Measurements from ENCODE around the gene HTT. TPM values are rescaled to one million over a fixed set of nuclear protein-coding genes. Genes with fewer than 3 reads are reported as not detected.

Gene HTT
- total RNA-seq, 1 experiment from 2014 or later = 6.4 TPM

DNA sequence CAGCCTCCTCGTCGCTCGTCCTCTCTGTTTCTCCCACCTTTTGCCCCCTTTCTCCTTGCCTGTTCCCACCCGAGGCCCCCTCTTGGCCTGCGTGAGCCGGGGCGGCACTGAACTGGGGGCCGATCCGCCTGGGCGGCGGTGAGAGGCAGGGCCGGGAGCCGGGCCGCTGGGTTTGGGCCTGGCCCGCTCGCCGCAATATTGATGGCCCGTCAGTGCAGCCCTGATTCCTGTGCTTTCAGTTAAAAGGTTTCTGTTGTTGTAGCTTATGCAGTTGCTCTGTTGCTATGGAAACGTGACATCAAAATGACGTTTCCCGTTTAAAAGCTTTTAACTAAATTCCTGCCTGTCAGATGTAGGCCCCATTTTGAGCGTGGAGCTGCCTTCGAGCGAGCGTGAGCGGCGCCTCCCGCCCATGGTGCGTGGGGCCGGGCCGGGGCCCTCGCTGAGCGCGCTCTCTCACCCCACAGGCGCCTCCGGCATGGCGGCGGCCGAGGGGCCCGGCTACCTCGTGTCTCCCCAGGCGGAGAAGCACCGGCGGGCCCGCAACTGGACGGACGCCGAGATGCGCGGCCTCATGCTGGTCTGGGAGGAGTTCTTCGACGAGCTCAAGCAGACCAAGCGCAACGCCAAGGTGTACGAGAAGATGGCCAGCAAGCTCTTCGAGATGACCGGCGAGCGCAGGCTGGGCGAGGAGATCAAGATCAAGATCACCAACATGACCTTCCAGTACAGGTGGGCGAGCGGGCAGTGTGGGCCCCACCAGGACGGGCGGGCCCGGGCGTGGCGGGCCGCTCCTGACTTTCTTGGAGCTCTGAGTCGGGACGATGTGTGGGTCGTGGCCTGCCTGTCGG lies 174.6 kb downstream of the HTT start, which contains the start of gene MSANTD1:
Gene MSANTD1, plus strand, starts transcription at position 349 of the 851 bp plus-strand sequence. Its CDS starts 64 bp downstream, at position 413.
- Histone ChIP-seq H3K4me3 (no peak within 1 kb of the TSS), H3K36me3 (no peaks in the 10 kb centered on the region), H3K9me3 (no peaks in the 10 kb centered on the region), H3K27me3 (no peaks in the 10 kb centered on the region)
- DNase-seq = no peak

DNA sequence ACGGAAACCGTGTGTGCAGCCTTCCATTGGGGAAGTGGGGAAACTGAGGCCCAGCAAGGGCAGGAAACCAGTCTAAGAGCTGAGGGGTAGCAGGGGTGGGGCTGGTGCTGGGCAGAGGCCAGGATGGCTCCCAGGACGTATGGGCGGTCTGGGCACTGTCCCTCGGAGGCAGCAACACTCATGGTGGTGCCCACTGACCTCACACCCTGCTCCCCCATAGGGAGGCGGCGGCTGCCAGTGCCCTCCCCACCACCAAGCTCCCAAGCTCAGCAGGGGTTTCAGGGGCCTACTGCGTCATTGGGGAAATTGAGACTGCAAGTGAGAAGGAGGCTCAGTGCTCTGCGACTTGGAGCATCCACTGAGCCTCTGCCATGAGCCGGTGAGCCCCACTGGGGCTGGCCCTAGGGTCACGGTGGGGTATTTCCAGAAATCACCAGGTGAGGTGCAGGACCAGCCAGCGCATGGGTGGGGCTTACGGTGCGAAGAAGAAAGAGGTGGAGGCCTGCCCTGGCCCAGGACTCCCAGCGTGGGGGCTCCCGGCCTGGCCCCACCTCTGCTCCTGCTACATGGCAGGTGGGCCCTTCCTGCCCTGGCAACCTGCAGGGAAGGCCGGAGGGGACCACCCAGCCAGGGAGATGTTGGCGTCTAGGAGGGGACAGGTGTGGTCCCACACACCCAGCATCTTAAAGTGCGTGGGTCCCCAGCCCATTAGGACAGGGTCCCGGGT lies 175.4 kb downstream of the HTT start:
- Histone ChIP-seq H3K9me3 (no peaks in the 10 kb centered on the region), H3K27me3 (no peaks in the 10 kb centered on the region), H3K36me3 (no peaks in the 10 kb centered on the region), H3K4me3 (no peak overlapping the region)
- no peak for DNase-seq

DNA sequence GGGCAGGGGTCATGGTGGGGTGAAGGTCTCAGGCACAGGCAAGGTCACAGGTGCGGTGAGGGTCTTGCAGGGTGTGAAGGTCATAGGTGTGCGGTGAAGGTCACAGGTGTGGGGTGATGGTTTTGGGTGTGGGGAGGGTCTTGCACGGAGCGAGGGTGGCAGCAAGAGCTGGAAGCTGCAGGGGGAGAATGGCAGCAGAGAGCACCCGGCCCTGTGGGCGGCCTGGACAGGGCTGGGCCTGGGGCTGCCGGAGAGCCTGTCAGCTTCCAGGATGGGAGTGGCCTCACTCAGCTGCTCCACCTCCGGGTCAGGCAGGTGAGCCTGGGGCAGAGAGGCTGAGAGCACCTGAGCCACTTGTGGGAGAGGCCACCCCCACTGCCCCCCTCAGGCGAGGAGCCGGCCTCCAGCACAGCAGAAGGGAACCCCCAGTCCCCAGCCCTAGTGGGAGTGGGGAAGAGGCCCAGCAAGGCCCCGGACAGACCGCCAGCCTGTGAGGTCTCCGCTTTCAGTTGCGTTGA lies 176.0 kb downstream of the HTT start:
- no peak for DNase-seq
- no peaks in the 10 kb centered on the region for H3K9me3 ChIP-seq
- no peak overlapping the region for H3K4me3 ChIP-seq
- H3K27me3 ChIP-seq = no peaks in the 10 kb centered on the region
- no peaks in the 10 kb centered on the region for H3K36me3 ChIP-seq

DNA sequence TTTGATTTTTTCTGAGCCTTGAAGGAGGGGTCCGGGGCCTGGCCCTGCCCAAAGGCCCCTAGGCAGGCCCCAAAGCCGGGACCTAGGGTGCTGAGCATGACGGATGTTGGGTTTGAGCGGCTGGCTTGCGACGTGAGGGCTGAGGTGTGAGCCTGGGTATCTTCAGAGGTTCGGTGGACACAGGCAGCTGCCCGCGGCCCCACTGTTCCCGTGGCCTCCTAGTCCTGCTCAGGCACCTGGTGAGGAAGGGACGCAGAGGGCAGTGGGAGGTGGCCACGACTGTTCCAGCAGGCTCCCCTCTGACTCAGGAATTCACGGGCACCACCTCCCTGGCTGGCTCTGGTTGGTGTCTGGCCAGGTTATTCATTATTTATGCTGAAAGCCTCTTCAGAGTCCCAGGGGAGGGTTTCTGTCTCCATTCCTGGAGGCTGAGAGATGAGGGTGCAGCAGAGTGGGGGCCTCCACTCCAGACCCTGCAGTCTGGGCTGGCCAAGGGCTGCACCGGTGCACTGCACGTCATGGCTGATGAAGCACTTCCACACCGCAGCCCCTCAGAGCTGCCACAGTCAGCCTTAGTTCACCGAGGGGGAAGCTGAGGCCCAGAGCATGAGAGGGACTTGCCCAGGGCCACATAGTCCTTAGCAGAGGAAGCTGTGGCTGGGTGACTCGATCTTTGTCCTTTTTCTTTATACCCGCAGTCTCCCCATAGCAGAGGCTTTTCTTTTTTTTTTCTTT lies 176.6 kb downstream of the HTT start:
- Histone ChIP-seq H3K36me3 (no peaks in the 10 kb centered on the region), H3K27me3 (no peaks in the 10 kb centered on the region), H3K9me3 (no peaks in the 10 kb centered on the region), H3K4me3 (no peak overlapping the region)
- DNase-seq = peak; percentile 44

DNA sequence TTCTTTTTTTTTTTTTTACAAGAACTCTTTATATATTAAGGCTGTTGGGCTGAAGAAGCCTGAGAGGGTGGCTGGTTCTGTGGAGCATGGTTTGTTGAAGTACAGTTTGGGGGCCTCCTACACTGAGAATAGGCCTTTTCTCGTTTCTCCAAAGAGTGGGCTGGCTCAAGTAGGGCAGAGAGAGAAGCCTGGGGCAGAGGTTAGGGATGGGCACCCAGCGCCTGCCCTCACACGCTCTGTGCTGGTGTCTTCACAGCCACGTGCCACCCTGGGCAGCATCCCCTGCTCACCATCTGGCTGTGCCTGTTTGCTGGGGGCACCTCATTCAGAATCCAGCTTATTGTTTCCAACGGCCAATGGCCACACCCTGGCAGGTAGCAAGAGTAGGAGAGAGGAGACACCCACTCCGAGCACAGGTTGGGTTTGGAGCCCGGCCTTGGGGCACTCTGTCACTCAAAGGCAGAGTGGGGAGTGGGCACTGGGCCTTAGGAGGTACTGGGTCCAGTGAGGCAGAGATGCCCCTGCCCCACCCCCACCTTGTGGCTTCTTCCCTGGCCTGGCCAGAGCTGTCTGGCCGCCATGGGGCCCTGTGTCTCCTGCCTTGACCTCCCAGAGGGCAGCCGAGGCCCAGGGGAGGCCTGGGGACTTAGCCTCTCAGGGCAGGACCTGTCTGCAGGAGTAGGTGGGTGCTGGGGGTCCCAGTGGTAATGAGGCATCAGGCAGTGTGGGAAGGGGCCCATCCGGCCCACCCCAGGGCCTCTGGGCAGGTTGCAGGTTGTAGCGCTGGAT lies 177.4 kb downstream of the HTT start:
- H3K36me3 ChIP-seq = no peaks in the 10 kb centered on the region
- no peaks in the 10 kb centered on the region for H3K9me3 ChIP-seq
- H3K27me3 ChIP-seq = no peaks in the 10 kb centered on the region
- DNase-seq = no peak
- H3K4me3 ChIP-seq = no peak overlapping the region

DNA sequence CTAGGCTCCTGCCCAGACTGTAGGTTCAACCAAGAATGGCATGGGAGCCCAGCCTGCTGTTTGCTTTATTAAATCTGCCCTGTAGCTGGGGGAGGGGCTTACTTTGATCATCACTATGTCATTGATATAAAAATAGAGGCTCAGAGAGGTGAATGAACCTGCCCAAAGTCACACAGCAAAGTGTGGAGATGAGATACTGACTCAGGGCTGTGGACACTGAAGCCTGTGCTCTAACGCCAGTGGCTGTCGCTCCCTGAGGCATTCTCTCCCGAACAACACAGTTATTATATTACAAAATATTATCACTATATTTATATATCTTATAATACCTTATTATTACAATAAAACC lies 178.0 kb downstream of the HTT start:
- Histone ChIP-seq H3K4me3 (no peak overlapping the region), H3K27me3 (no peaks in the 10 kb centered on the region), H3K36me3 (no peaks in the 10 kb centered on the region), H3K9me3 (no peaks in the 10 kb centered on the region)
- no peak for DNase-seq

DNA sequence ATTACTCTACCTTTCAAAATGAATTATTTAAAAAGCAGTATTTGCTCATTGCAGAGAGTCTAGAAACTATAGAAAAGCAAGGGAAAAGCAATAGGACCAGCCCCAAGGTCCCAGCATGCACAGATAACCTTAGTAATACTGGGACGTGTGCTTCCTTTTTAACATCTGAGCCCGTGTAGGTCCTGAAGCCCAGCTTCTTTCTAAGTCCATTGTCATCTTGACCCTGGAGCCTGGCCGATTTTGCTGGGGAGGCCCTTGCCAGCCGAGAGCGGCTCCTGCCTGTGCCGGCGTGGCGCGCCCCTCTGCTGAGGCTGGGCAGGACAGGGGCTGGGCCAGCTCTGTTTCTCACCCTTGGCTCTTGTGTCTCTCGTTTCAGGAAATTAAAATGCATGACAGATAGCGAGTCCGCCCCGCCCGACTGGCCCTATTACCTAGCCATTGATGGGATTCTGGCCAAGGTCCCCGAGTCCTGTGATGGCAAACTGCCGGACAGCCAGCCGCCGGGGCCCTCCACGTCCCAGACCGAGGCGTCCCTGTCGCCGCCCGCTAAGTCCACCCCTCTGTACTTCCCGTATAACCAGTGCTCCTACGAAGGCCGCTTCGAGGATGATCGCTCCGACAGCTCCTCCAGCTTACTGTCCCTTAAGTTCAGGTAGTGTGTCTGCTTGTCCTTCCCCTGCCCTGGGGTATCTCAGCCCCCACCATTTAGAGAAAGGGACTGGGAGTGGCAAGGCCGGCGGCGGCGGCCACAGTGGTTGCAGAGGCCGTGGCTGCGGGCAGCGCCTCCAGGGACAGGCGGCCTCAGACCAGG lies 178.6 kb downstream of the HTT start:
- H3K36me3 ChIP-seq = no peaks in the 10 kb centered on the region
- no peak overlapping the region for H3K4me3 ChIP-seq
- DNase-seq = no peak
- no peaks in the 10 kb centered on the region for H3K27me3 ChIP-seq
- H3K9me3 ChIP-seq = no peaks in the 10 kb centered on the region

DNA sequence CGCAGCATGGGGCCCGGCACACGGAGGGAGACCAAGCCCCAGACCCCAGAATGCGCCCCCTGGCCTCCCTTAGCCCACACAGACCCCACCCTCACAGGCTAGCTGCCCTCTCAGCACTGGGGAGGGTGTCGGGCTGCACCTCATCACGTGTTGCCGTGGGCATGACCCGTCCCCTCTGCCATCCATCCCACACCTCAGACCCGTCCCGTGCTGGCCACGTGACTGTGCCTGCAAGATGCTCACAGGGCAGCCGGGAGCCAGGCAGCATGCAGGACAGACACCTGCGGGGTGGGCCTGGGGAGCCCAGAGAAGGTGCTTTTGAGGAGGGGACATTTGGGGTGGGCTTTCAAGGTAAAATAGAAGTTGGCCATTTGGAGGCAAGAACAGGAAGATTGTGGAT lies 179.3 kb downstream of the HTT start:
- Histone ChIP-seq H3K27me3 (no peaks in the 10 kb centered on the region), H3K9me3 (no peaks in the 10 kb centered on the region), H3K4me3 (no peak overlapping the region), H3K36me3 (no peaks in the 10 kb centered on the region)
- no peak for DNase-seq

DNA sequence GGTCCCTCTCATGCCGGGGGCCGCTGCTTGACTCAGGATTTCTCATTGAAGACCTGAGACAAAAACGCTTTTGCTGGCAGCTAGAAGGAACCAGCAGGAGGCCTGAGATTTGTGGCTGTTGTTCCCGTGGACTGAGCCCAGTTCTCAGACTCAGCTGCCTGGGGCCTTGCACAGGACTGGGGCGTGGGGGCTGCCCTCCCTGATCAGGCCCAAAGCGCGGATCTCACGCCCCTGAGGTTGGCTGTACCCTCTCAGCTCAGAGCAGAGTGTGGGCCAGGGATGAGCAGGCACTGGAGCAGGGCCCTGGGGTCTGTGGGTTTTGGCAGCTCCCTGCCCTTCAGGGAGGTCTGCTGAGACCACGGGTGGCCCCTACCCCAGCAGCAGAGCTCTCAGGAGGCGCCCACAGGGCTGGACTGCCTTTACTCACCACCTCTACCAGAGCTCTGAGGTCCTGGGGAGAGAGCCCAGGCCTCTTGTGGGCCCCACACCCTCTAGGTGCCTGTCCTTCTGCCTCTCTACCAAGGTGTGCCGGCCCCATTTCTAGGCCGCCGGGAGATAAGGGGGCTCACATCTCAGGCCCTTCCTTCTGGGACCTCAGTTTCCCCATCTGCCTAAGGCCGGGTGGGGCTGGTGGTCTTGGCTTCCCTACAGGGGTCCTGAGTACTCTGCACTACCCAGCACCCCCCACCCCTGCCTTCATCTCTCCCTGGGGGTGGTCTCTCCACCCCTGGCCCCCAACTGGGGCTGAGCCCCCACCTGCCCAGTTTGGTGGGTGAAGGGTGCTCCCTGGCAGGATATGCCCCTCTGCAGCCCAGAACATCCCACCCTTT lies 180.0 kb downstream of the HTT start:
- H3K27me3 ChIP-seq = no peaks in the 10 kb centered on the region
- DNase-seq = no peak
- no peaks in the 10 kb centered on the region for H3K9me3 ChIP-seq
- H3K36me3 ChIP-seq = no peaks in the 10 kb centered on the region
- no peak overlapping the region for H3K4me3 ChIP-seq

DNA sequence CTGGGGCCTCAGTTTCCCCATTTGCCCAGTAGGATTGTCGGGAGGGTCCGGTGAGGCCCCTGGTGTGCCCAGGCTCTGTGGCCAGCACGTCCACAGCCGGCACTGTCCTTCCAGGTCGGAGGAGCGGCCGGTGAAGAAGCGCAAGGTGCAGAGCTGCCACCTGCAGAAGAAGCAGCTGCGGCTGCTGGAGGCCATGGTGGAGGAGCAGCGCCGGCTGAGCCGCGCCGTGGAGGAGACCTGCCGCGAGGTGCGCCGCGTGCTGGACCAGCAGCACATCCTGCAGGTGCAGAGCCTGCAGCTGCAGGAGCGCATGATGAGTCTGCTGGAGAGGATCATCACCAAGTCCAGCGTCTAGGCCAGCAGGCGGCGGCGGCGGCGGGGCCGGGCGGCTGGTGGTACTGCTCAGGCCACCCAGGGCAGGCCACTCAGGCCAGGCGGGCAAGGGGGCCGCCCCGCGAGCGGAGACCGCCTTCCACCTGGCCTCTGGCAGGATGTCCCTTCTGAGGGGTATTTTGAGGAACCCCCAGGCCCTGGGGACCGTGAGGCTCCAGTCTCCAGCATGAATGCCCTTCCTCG lies 181.2 kb downstream of the HTT start:
- Histone ChIP-seq H3K27me3 (no peaks in the 10 kb centered on the region), H3K36me3 (no peaks in the 10 kb centered on the region), H3K4me3 (no peak overlapping the region), H3K9me3 (no peaks in the 10 kb centered on the region)
- DNase-seq = no peak

DNA sequence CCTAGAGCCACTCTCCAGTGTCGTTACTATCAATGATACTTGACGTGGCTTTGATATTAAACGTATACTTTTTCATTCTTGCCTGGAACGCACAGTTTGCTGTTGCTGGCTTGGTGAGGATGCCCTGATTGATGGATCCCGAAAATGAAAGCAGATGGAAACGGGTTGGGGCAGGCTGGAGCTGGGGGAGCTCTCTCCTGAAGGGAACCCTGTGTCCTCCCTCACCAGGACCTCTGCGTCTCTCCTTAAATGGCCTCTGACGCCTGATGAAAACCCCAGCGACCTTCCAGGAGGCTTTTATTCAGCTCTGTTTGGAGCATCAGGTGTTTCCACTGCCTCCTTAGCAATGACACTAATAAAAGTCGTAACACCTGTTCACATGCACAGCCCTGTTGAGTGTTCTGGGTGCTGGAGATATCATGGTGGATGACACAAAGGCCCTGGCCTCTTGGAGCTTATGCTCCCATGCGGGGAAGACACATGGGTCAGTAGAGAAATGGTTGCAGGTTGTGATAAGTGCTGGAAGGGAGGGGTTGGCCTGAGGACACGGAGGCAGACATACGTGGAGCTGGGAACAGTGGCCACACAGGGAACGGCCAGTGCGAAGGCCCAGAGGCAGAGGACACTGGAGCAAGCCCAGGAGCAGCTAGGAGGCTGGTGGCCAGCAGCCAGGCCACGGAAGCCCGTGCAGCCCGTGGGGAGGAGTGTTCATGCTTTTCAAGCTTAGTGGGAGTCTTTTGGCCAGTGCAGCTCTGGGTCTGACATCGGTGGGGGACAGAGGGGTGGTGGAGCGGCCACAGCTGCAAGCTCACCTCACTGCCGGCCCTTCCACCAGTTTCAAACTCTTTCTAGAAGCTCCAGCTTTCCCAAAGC lies 182.0 kb downstream of the HTT start:
- H3K4me3 ChIP-seq = no peak overlapping the region
- H3K9me3 ChIP-seq = no peaks in the 10 kb centered on the region
- no peaks in the 10 kb centered on the region for H3K36me3 ChIP-seq
- H3K27me3 ChIP-seq = no peaks in the 10 kb centered on the region
- no peak for DNase-seq

DNA sequence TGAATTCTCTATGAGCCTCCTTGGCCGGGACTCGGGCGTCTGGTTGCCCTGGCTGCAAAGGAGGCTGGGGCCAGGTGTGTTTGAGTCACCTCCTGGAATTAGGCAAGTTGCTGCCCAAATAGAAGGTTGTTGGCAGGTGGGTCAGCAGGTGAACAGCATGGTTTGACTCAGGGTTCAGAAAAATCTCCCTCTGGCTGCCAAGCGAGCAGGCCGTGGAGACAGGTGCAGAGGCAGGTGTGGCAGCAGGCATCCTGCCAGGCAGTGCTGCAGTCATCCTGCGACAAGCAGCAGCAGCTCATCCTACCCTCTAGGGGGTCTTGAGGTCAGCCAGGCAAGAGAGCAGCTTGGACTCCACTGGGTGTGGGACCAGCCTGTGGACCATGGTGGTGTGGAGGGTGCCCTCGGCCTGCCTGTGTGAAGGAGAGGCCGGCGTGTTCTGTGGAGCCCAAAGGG lies 182.6 kb downstream of the HTT start:
- no peaks in the 10 kb centered on the region for H3K36me3 ChIP-seq
- no peak overlapping the region for H3K4me3 ChIP-seq
- no peaks in the 10 kb centered on the region for H3K27me3 ChIP-seq
- no peak for DNase-seq
- no peaks in the 10 kb centered on the region for H3K9me3 ChIP-seq

DNA sequence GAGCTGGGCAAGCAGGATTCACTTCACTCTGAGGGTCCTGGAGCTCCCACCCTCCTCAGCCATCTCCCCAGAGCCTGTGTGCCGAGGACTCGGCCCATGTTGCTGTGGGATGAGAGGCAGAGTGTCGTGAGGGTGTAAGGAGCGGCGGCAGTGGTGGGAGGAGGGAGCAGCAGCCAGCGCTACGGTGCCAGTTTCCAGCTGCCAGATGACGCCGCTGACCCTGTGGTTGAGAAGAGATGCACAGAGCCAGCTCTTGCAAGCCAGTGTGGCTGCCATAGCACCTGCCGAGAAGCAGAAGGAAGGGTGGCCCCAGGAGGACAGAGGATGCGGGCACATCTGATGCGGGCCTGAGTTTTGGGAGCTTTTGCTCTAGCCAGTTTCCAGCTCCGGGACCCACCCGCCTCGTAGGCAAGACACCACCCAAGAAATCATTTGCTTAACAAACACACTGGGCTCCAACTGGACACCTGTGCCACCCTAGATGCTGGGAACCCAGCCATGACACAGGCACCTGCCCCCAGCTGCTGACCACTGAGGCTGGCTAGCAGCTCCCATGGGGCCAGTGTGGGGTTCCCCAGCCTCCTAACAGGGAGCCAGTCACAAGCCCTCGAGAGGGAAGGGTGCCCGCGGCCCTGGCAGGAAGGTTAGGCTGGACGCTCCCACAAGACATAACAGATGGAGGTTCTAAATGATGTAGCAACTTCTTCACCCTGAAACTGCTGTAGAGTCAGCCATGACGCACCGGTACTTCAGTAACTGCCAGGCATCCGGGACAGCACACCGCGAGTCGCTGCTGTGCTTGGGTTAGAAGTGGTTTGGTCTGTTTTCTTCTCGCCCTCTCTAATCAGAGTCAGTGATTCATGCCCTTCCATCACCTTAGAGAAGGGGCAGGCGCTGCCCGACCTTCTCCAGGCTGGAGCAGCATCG lies 183.3 kb downstream of the HTT start:
- Histone ChIP-seq H3K36me3 (no peaks in the 10 kb centered on the region), H3K4me3 (no peak overlapping the region), H3K27me3 (no peaks in the 10 kb centered on the region), H3K9me3 (no peaks in the 10 kb centered on the region)
- DNase-seq = peak; percentile 61

All from MG63 (cell line).